K562 (cell line): Measurements from ENCODE around the gene FAM50B. TPM values are rescaled to one million over a fixed set of nuclear protein-coding genes. Genes with fewer than 3 reads are reported as not detected.

Source experiments
- ATAC-seq: fragments of 200-7000 bp; cut with Tn5 transposase; 3 replicates; pipeline ENCODE4 v1.9.1; 2020; ENCODE audit warnings: moderate library complexity
- BruUV-seq: library from RNA; stranded (reverse); fragments of 400-500 nt; replicated peaks from 2 replicates; lab custom pipeline; 2021; lab: Mats Ljungman, UMichigan
- CTCF ChIA-PET: fragments of 300-600 bp; formaldehyde crosslinking; extraction: SDS; loops from one replicate; lab custom pipeline; 2021; ENCODE audit warnings: low intra/inter-chr PET ratio; lab: Yijun Ruan, JAX
- POLR2A ChIA-PET: fragments of 300-600, 350-650 bp; sonication (Branson Sonifier 250); formaldehyde crosslinking; extraction: SDS; loops from one replicate; lab custom pipeline; 2021; ENCODE audit warnings: antibody characterized with exemption, inconsistent platforms; lab: Yijun Ruan, JAX
- DNase-seq, 4 experiments: peaks; one replicate each; pipeline versions ENCODE4 v3.0.0 to v3.0.0-alpha.2; 2011 to 2018; ENCODE audit warnings: low spot score in 3 of 4, mixed read lengths in 3 of 4; ENCODE audit errors: extremely low read depth in 1 of 4
- FAIRE-seq: peaks from 2 replicates; lab custom pipeline; 2011; peaks lifted over from hg19 to GRCh38; lab: Jason Lieb, UNC
- H2AFZ ChIP-seq: 2 replicates; pipeline ENCODE4 v1.6.0; 2011; ENCODE audit warnings: low read depth, low read length, control low read depth, inconsistent platforms
- H3K27ac ChIP-seq: fragments of 200-600 bp; 3 replicates; pipeline ENCODE4 v1.8.0; 2011; ENCODE audit warnings: low read depth, mild to moderate bottlenecking, control low read depth, inconsistent platforms, low read length, moderate library complexity, mixed read lengths; ENCODE audit errors: extremely low read depth
- H3K27me3 ChIP-seq, 2 experiments: fragments of 300-600 bp in 1 of 2; 2 replicates in 1 of 2; 3 replicates in 1 of 2; pipeline versions ENCODE4 v1.6.0 to v1.8.0; 2011; ENCODE audit warnings: inconsistent platforms in 2 of 2, low read length in 2 of 2, mild to moderate bottlenecking in 1 of 2, mixed read lengths in 1 of 2, moderate library complexity in 1 of 2; ENCODE audit not compliant: control insufficient read depth in 2 of 2, insufficient read depth in 2 of 2
- H3K36me3 ChIP-seq: fragments of 300-600 bp; 3 replicates; pipeline ENCODE4 v1.8.0; 2011; ENCODE audit warnings: mild to moderate bottlenecking, low read length, inconsistent platforms; ENCODE audit not compliant: control insufficient read depth, insufficient read depth
- H3K4me1 ChIP-seq, 2 experiments: fragments of 200-600 bp in 1 of 2; replicated peaks in 1 of 2; 2 replicates in 1 of 2; 3 replicates in 1 of 2; pipeline versions ENCODE4 v1.5.1 to v1.8.0; 2011; ENCODE audit warnings: inconsistent platforms in 2 of 2, low read length in 2 of 2, mild to moderate bottlenecking in 1 of 2, mixed read lengths in 1 of 2, moderate library complexity in 1 of 2; ENCODE audit not compliant: control insufficient read depth in 2 of 2, insufficient read depth in 2 of 2
- H3K4me2 ChIP-seq: 2 replicates; pipeline ENCODE4 v1.6.1; 2011; ENCODE audit warnings: low read length, control low read depth, inconsistent platforms, mixed read lengths; ENCODE audit not compliant: insufficient read depth
- H3K4me3 ChIP-seq: fragments of 200-600 bp; sonication (generic), shearing (Covaris generic); 2 replicates; pipeline ENCODE4 v1.5.1; 2016; ENCODE audit warnings: control low read depth, inconsistent platforms
- H3K79me2 ChIP-seq: fragments of 200-600 bp; 3 replicates; pipeline ENCODE4 v1.8.0; 2011; ENCODE audit warnings: low read length, inconsistent platforms; ENCODE audit not compliant: control insufficient read depth, insufficient read depth
- H3K9ac ChIP-seq, 2 experiments: 2 replicates each; pipeline versions ENCODE4 v1.6.0 to v1.6.1; 2011; ENCODE audit warnings: low read depth in 2 of 2, low read length in 2 of 2, control low read depth in 1 of 2, inconsistent platforms in 1 of 2, mild to moderate bottlenecking in 1 of 2, mixed read lengths in 1 of 2; ENCODE audit not compliant: insufficient read depth in 1 of 2
- H3K9me1 ChIP-seq: one replicate; pipeline ENCODE4 v1.6.0; 2011; ENCODE audit warnings: inconsistent platforms, mild to moderate bottlenecking, low read length, moderate library complexity; ENCODE audit not compliant: control insufficient read depth, insufficient read depth
- H3K9me3 ChIP-seq: replicated peaks from 2 replicates; pipeline ENCODE4 v1.5.1; 2011; ENCODE audit warnings: low read depth, low read length, inconsistent platforms; ENCODE audit not compliant: control insufficient read depth, insufficient read depth
- H4K20me1 ChIP-seq: replicated peaks from 2 replicates; pipeline ENCODE4 v1.6.1; 2011; ENCODE audit warnings: low read length, inconsistent platforms, mixed read lengths; ENCODE audit not compliant: control insufficient read depth, insufficient read depth
- ATF1 ChIP-seq, 2 experiments: fragments of 450-650 bp in 1 of 2; IDR thresholded peaks; 2 replicates each; pipeline ENCODE4 v1.6.1; 2016; ENCODE audit warnings: missing compliant biosample characterization in 1 of 2, missing genetic modification characterization in 1 of 2
- DDX20 ChIP-seq: fragments of 450-650 bp; IDR thresholded peaks from 2 replicates; pipeline ENCODE4 v1.6.1; 2016; ENCODE audit warnings: missing genetic modification characterization, low read depth, mild to moderate bottlenecking, missing compliant biosample characterization, moderate library complexity
- ESRRA ChIP-seq: fragments of 450-650 bp; IDR thresholded peaks from 2 replicates; pipeline ENCODE4 v1.6.1; 2014; ENCODE audit warnings: low read depth, mild to moderate bottlenecking, moderate library complexity, borderline replicate concordance
- FOXK2 ChIP-seq, 2 experiments: fragments of 450-650 bp; IDR thresholded peaks in 1 of 2; conservative IDR thresholded peaks in 1 of 2; 2 replicates each; pipeline ENCODE4 v1.6.1; 2016; ENCODE audit warnings: low read depth in 2 of 2, mild to moderate bottlenecking in 1 of 2
- LEF1 ChIP-seq: fragments of 450-650 bp; IDR thresholded peaks from 2 replicates; pipeline ENCODE4 v1.6.1; 2016; ENCODE audit warnings: mild to moderate bottlenecking
- MAFK ChIP-seq: IDR thresholded peaks from 2 replicates; pipeline ENCODE4 v1.6.1; 2011; ENCODE audit warnings: low read length, improper control_type of control experiment
- NONO ChIP-seq, 2 experiments: fragments of 200-400 bp in 1 of 2; fragments of 450-650 bp in 1 of 2; formaldehyde crosslinking in 1 of 2; IDR thresholded peaks; 2 replicates each; pipeline ENCODE4 v1.6.1; 2017; ENCODE audit warnings: low read depth in 2 of 2, mild to moderate bottlenecking in 2 of 2, moderate library complexity in 2 of 2, low read length in 1 of 2
- PHTF2 ChIP-seq: fragments of 250-450 bp; sonication (Bioruptor Pico); IDR thresholded peaks from 2 replicates; pipeline ENCODE4 v1.5.0; 2021; ENCODE audit warnings: mild to moderate bottlenecking
- RBBP5 ChIP-seq: fragments of 200-600 bp; sonication (generic); IDR thresholded peaks from 2 replicates; pipeline ENCODE4 v1.6.1; 2012; ENCODE audit warnings: borderline replicate concordance, mild to moderate bottlenecking, low read length, control low read depth, inconsistent platforms; ENCODE audit not compliant: insufficient read depth, poor library complexity, severe bottlenecking
- TSC22D4 ChIP-seq: fragments of 450-650 bp; IDR thresholded peaks from 2 replicates; pipeline ENCODE4 v1.6.1; 2016; ENCODE audit warnings: missing genetic modification characterization, missing biosample characterization, control low read depth
- ZBTB17 ChIP-seq: fragments of 450-650 bp; formaldehyde crosslinking; IDR thresholded peaks from 2 replicates; pipeline ENCODE4 v1.4.0; 2020; ENCODE audit warnings: mild to moderate bottlenecking
- ZNF431 ChIP-seq: sonication (generic); formaldehyde crosslinking; IDR thresholded peaks from 2 replicates; pipeline ENCODE4 v1.8.0; 2022; ENCODE audit warnings: mild to moderate bottlenecking, missing genetic modification reagents
- ZNF561 ChIP-seq: fragments of 450-650 bp; formaldehyde crosslinking; conservative IDR thresholded peaks from 2 replicates; pipeline ENCODE4 v1.4.0; 2020; ENCODE audit warnings: mild to moderate bottlenecking, moderate library complexity
- ZNF707 ChIP-seq: fragments of 250-450 bp; sonication (Bioruptor Pico); conservative IDR thresholded peaks from 2 replicates; pipeline ENCODE4 v1.8.0; 2022; ENCODE audit warnings: inconsistent platforms, mild to moderate bottlenecking, moderate library complexity
- WGBS: fragments of 100-300 bp; shearing (Covaris generic); methylation state at CpG from one replicate; pipeline ENCODE4 v1.1.6; 2016; ENCODE audit warnings: low coverage, mixed read lengths; ENCODE audit not compliant: insufficient coverage; ENCODE audit errors: missing lambda C conversion rate; 5-methylcytosine and 5-hydroxymethylcytosine counted together
- in situ Hi-C: fragments of 300-500 bp; cut with MboI; formaldehyde crosslinking; loops from 4 replicates; pipeline ENCODE4 v1.15.0; 2018; ENCODE audit warnings: inconsistent platforms, mixed read lengths
- intact Hi-C: fragments of 100-400 bp; cut with micrococcal nuclease; formaldehyde crosslinking; loops from 2 replicates; pipeline ENCODE4 v1.14.2; 2022
- polyA plus RNA-seq, 8 experiments: library from polyadenylated mRNA; depleted of rRNA in 4 of 8; stranded (reverse) in 5 of 8; unstranded in 3 of 8; fragments of >200 nt; fragmentation: Nextera tagmentation in 2 of 8; fragmentation: Illumina TruSeq in 1 of 8; extraction: Ambion mirVana in 2 of 8; extraction: Trizol in 1 of 8; gene quantifications; 2 replicates each; pipeline versions ENCODE4 v1.2.1 to v1.2.3, GENCODE V29; 2011 to 2014; ENCODE audit warnings: inconsistent platforms in 1 of 8, missing spikeins in 1 of 8
- total RNA-seq, 7 experiments: library from RNA; depleted of rRNA in 6 of 7; stranded (reverse); fragments of >200 nt in 6 of 7; fragmentation: Illumina TruSeq in 2 of 7; extraction: Trizol in 2 of 7; gene quantifications; 2 replicates each; pipeline versions ENCODE4 v1.2.1 to v1.2.3, GENCODE V29; 2011 to 2021; ENCODE audit warnings: low replicate concordance in 1 of 7
- TF ChIP-seq, protein P1 (sequence below): sonication (generic); formaldehyde crosslinking; IDR thresholded peaks from 2 replicates; pipeline ENCODE4 v1.8.0; 2022; ENCODE audit warnings: mild to moderate bottlenecking, low read depth, missing genetic modification reagents
- TF ChIP-seq, protein P2 (sequence below): sonication (generic); formaldehyde crosslinking; IDR thresholded peaks from 2 replicates; pipeline ENCODE4 v1.8.0; 2022; ENCODE audit warnings: missing genetic modification reagents, mild to moderate bottlenecking, borderline replicate concordance
- TF ChIP-seq, protein P3 (sequence below): sonication (generic); formaldehyde crosslinking; IDR thresholded peaks from 2 replicates; pipeline ENCODE4 v1.8.0; 2022; ENCODE audit warnings: mild to moderate bottlenecking, missing genetic modification reagents

The FAM50B gene
- total and polyA plus RNA-seq, 9 of the 15 experiments (the other 6 are each of a cell fraction or from before 2014, with no cell fraction given) = 0.09 to 0.16 (median 0.13) TPM; not detected in 6

DNA sequence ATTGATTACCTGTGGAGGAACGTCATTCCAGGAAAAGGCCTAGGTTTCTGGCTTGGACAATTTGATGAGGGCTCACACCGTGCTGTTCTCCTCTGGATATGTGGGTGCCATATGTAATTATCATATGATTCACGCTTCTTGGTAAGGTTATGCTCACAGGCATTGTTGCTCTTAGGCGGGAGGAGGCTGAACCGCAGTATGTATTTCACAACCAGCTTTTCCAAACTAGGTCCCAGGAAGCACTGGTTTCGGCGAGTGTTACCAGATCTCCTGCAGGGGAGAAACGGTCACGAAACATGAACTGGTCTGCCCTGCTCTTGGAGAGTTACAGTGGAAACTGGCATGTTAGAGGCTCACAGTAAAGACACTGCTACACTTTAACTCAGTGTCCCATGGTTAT is 793 bp upstream of the FAM50B start:
- ChIA-PET POLR2A (interaction anchor here (0.6 kb wide), 1 partner anchor 319 kb away, joined by 3 read pairs; no protein-coding TSS in a partner anchor), CTCF (no interaction called here)
- DNase-seq (no peak), ATAC-seq (no peak), FAIRE-seq (no peak)
- TF ChIP-seq LEF1 (no peak), TSC22D4 (tag) (no peak), RBBP5 (no peak), ZNF431 (no peak), PHTF2 (CRISPR knock-in tag) (no peak), MAFK (no peak), ESRRA (no peak), ZNF707 (CRISPR knock-in tag) (no peak), ZBTB17 (no peak), NONO (IDR thresholded peaks at IDR 0.05; ENCODE audit: low read depth in 2 of 2, low read length in 1 of 2) (no peak), DDX20 (tag) (no peak), FOXK2 (conservative IDR thresholded peaks at IDR 0.05 in 1 of 2, IDR thresholded peaks at IDR 0.05 in 1 of 2; ENCODE audit: low read depth in 2 of 2) (no peak), ATF1 (CRISPR knock-in tag; IDR thresholded peaks at IDR 0.05) (no peak), ATF1 (tag; IDR thresholded peaks at IDR 0.05) (no peak), ZNF561 (CRISPR knock-in tag) (no peak)
- TF ChIP-seq, protein P1, sequence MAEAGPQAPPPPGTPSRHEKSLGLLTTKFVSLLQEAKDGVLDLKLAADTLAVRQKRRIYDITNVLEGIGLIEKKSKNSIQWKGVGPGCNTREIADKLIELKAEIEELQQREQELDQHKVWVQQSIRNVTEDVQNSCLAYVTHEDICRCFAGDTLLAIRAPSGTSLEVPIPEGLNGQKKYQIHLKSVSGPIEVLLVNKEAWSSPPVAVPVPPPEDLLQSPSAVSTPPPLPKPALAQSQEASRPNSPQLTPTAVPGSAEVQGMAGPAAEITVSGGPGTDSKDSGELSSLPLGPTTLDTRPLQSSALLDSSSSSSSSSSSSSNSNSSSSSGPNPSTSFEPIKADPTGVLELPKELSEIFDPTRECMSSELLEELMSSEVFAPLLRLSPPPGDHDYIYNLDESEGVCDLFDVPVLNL = no peak
- TF ChIP-seq, protein P2, sequence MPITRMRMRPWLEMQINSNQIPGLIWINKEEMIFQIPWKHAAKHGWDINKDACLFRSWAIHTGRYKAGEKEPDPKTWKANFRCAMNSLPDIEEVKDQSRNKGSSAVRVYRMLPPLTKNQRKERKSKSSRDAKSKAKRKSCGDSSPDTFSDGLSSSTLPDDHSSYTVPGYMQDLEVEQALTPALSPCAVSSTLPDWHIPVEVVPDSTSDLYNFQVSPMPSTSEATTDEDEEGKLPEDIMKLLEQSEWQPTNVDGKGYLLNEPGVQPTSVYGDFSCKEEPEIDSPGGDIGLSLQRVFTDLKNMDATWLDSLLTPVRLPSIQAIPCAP (CRISPR knock-in tag) = no peak
- TF ChIP-seq, protein P3, sequence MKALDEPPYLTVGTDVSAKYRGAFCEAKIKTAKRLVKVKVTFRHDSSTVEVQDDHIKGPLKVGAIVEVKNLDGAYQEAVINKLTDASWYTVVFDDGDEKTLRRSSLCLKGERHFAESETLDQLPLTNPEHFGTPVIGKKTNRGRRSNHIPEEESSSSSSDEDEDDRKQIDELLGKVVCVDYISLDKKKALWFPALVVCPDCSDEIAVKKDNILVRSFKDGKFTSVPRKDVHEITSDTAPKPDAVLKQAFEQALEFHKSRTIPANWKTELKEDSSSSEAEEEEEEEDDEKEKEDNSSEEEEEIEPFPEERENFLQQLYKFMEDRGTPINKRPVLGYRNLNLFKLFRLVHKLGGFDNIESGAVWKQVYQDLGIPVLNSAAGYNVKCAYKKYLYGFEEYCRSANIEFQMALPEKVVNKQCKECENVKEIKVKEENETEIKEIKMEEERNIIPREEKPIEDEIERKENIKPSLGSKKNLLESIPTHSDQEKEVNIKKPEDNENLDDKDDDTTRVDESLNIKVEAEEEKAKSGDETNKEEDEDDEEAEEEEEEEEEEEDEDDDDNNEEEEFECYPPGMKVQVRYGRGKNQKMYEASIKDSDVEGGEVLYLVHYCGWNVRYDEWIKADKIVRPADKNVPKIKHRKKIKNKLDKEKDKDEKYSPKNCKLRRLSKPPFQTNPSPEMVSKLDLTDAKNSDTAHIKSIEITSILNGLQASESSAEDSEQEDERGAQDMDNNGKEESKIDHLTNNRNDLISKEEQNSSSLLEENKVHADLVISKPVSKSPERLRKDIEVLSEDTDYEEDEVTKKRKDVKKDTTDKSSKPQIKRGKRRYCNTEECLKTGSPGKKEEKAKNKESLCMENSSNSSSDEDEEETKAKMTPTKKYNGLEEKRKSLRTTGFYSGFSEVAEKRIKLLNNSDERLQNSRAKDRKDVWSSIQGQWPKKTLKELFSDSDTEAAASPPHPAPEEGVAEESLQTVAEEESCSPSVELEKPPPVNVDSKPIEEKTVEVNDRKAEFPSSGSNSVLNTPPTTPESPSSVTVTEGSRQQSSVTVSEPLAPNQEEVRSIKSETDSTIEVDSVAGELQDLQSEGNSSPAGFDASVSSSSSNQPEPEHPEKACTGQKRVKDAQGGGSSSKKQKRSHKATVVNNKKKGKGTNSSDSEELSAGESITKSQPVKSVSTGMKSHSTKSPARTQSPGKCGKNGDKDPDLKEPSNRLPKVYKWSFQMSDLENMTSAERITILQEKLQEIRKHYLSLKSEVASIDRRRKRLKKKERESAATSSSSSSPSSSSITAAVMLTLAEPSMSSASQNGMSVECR (CRISPR knock-in tag) = no peak
- BruUV-seq = no TSS peak
- no peaks in the 10 kb centered on the region for H4K20me1 ChIP-seq
- H3K9ac ChIP-seq = no peak overlapping the region
- no peaks in the 10 kb centered on the region for H3K36me3 ChIP-seq
- no peaks in the 10 kb centered on the region for H3K79me2 ChIP-seq
- H3K4me3 ChIP-seq = no peak overlapping the region
- no peaks in the 10 kb centered on the region for H3K9me3 ChIP-seq
- peaks cover 17 to 24% of the 10 kb centered on the region in 2 experiments for H3K27me3 ChIP-seq
- no peak overlapping the region for H3K27ac ChIP-seq
- H3K4me2 ChIP-seq = no peak overlapping the region
- intact Hi-C loops (no loop called here), in situ Hi-C loops (no loop called here)
- no peak overlapping the region for H2AFZ ChIP-seq
- H3K9me1 ChIP-seq = no peaks in the 10 kb centered on the region
- peaks cover 0 to 13% of the 10 kb centered on the region in 2 experiments; a peak in 1 of 5 replicates for H3K4me1 ChIP-seq
- 31% methylated on average over 9 of the region's 9 CpGs for WGBS
